HG03354 (cell line): ENCODE measurements around the gene CITED4.
"Not testable (repeated sequence)": the region's sequence is repeated elsewhere in the genome, so short reads cannot be mapped to it uniquely, and the experiment has no call there.

ENCODE experiments used
- ATAC-seq: cut with Tn5 transposase; IDR thresholded peaks from one replicate; pipeline ENCODE4 v1.9.1; 2021; ENCODE audit warnings: mild to moderate bottlenecking; ENCODE audit not compliant: unreplicated experiment, poor library complexity, severe bottlenecking

CITED4 gene

GRCh38 chr1:40862008-40862863 is at the start of gene CITED4:
TSS of gene CITED4 (minus strand) at chr1:40862363. CDS start at chr1:40862127, 236 bp downstream.
- peak; percentile 95 for ATAC-seq

GRCh38 chr1:40911105-40911504 is 48.9 kb upstream of the CITED4 start:
- ATAC-seq = no peak

- no peak for ATAC-seq
These were observed 47.1 kb upstream of the CITED4 start for GRCh38 chr1:40909281-40909680.

GRCh38 chr1:40908350-40908749 is 46.2 kb upstream of the CITED4 start:
- ATAC-seq = no peak

GRCh38 chr1:40907899-40908298 is 45.7 kb upstream of the CITED4 start:
- no peak for ATAC-seq

GRCh38 chr1:40906781-40907400 is 44.7 kb upstream of the CITED4 start:
- no peak for ATAC-seq

GRCh38 chr1:40905061-40905460 is 42.9 kb upstream of the CITED4 start:
- no peak for ATAC-seq

- no peak for ATAC-seq
These were observed 40.9 kb upstream of the CITED4 start for GRCh38 chr1:40903106-40903505.

- peak; percentile 45 for ATAC-seq
These were observed 40.0 kb upstream of the CITED4 start for GRCh38 chr1:40901886-40902852.

GRCh38 chr1:40899230-40899870 is 37.2 kb upstream of the CITED4 start:
- ATAC-seq = no peak

- no peak for ATAC-seq
These were observed 36.3 kb upstream of the CITED4 start for GRCh38 chr1:40898431-40898901.

GRCh38 chr1:40897513-40897912 is 35.4 kb upstream of the CITED4 start:
- ATAC-seq = no peak

- no peak for ATAC-seq
These were observed 34.3 kb upstream of the CITED4 start for GRCh38 chr1:40896482-40896881.

GRCh38 chr1:40895601-40896000 is 33.4 kb upstream of the CITED4 start:
- ATAC-seq = no peak

GRCh38 chr1:40894858-40895257 is 32.7 kb upstream of the CITED4 start:
- not testable (repeated sequence) for ATAC-seq

GRCh38 chr1:40894455-40894854 is 32.3 kb upstream of the CITED4 start:
- ATAC-seq = no peak

GRCh38 chr1:40893946-40894345 is 31.8 kb upstream of the CITED4 start:
- no peak for ATAC-seq

- ATAC-seq = no peak
These were observed 30.2 kb upstream of the CITED4 start for GRCh38 chr1:40892354-40892753.

- ATAC-seq = no peak
These were observed 28.6 kb upstream of the CITED4 start for GRCh38 chr1:40890771-40891170.
